Measurements from ENCODE around the gene STK26. TPM values are rescaled to one million over a fixed set of nuclear protein-coding genes. Genes with fewer than 3 reads are reported as not detected.
"Not testable (repeated sequence)": the region's sequence is repeated elsewhere in the genome, so short reads cannot be mapped to it uniquely, and the experiment has no call there.

The STK26 gene
- total RNA-seq, 1 experiment from 2014 or later, result 14.7 TPM

GRCh38 chrX:132085786-132086185, 62.7 kb downstream of the STK26 start:
- in situ Hi-C loops (cut with HindIII; ENCODE audit: low pct_unique_long_range_greater_than_20kb, low sequenced_read_pairs), result no loop called here
- no peak for DNase-seq (ENCODE audit: low read depth)

- DNase-seq (ENCODE audit: low read depth), result no peak
- in situ Hi-C loops (cut with HindIII; ENCODE audit: low pct_unique_long_range_greater_than_20kb, low sequenced_read_pairs), result no loop called here
Measured at GRCh38 chrX:132086672-132087071, 63.6 kb downstream of the STK26 start.

- no peak for DNase-seq (ENCODE audit: low read depth)
- in situ Hi-C loops (cut with HindIII; ENCODE audit: low pct_unique_long_range_greater_than_20kb, low sequenced_read_pairs), result no loop called here
Measured at GRCh38 chrX:132088864-132089263, 65.8 kb downstream of the STK26 start.

- in situ Hi-C loops (cut with HindIII; ENCODE audit: low pct_unique_long_range_greater_than_20kb, low sequenced_read_pairs), result no loop called here
- DNase-seq (ENCODE audit: low read depth), result no peak
Measured at GRCh38 chrX:132090403-132091159, 67.5 kb downstream of the STK26 start.

- in situ Hi-C loops (cut with HindIII; ENCODE audit: low pct_unique_long_range_greater_than_20kb, low sequenced_read_pairs), result no loop called here
- no peak for DNase-seq (ENCODE audit: low read depth)
Measured at GRCh38 chrX:132092439-132093065, 69.5 kb downstream of the STK26 start.

GRCh38 chrX:132093239-132093860, 70.2 kb downstream of the STK26 start:
- no peak for DNase-seq (ENCODE audit: low read depth)
- in situ Hi-C loops (cut with HindIII; ENCODE audit: low pct_unique_long_range_greater_than_20kb, low sequenced_read_pairs), result no loop called here

- DNase-seq (ENCODE audit: low read depth), result no peak
- in situ Hi-C loops (cut with HindIII; ENCODE audit: low pct_unique_long_range_greater_than_20kb, low sequenced_read_pairs), result no loop called here
Measured at GRCh38 chrX:132094164-132094563, 71.1 kb downstream of the STK26 start.

- in situ Hi-C loops (cut with HindIII; ENCODE audit: low pct_unique_long_range_greater_than_20kb, low sequenced_read_pairs); DNase-seq (ENCODE audit: low read depth): not testable (repeated sequence)
Measured at GRCh38 chrX:132098704-132099103, 75.6 kb downstream of the STK26 start.

GRCh38 chrX:132101206-132101605, 78.1 kb downstream of the STK26 start:
- no peak for DNase-seq (ENCODE audit: low read depth)
- in situ Hi-C loops (cut with HindIII; ENCODE audit: low pct_unique_long_range_greater_than_20kb, low sequenced_read_pairs), result no loop called here

GRCh38 chrX:132101799-132102198, 78.7 kb downstream of the STK26 start:
- in situ Hi-C loops (cut with HindIII; ENCODE audit: low pct_unique_long_range_greater_than_20kb, low sequenced_read_pairs), result no loop called here
- DNase-seq (ENCODE audit: low read depth), result no peak

- DNase-seq (ENCODE audit: low read depth), result no peak
- in situ Hi-C loops (cut with HindIII; ENCODE audit: low pct_unique_long_range_greater_than_20kb, low sequenced_read_pairs), result no loop called here
Measured at GRCh38 chrX:132107291-132107690, 84.2 kb downstream of the STK26 start.

GRCh38 chrX:132114607-132115006, 91.5 kb downstream of the STK26 start:
- in situ Hi-C loops (cut with HindIII; ENCODE audit: low pct_unique_long_range_greater_than_20kb, low sequenced_read_pairs), result no loop called here
- DNase-seq (ENCODE audit: low read depth), result no peak

GRCh38 chrX:132115792-132116191, 92.7 kb downstream of the STK26 start:
- DNase-seq (ENCODE audit: low read depth), result no peak
- in situ Hi-C loops (cut with HindIII; ENCODE audit: low pct_unique_long_range_greater_than_20kb, low sequenced_read_pairs), result no loop called here

GRCh38 chrX:132118358-132118757, 95.3 kb downstream of the STK26 start:
- in situ Hi-C loops (cut with HindIII; ENCODE audit: low pct_unique_long_range_greater_than_20kb, low sequenced_read_pairs), result no loop called here
- no peak for DNase-seq (ENCODE audit: low read depth)

GRCh38 chrX:132119283-132119682, 96.2 kb downstream of the STK26 start:
- no peak for DNase-seq (ENCODE audit: low read depth)
- in situ Hi-C loops (cut with HindIII; ENCODE audit: low pct_unique_long_range_greater_than_20kb, low sequenced_read_pairs), result no loop called here

GRCh38 chrX:132119821-132120515, 96.9 kb downstream of the STK26 start:
- in situ Hi-C loops (cut with HindIII; ENCODE audit: low pct_unique_long_range_greater_than_20kb, low sequenced_read_pairs), result no loop called here
- DNase-seq (ENCODE audit: low read depth), result no peak

- in situ Hi-C loops (cut with HindIII; ENCODE audit: low pct_unique_long_range_greater_than_20kb, low sequenced_read_pairs), result no loop called here
- no peak for DNase-seq (ENCODE audit: low read depth)
Measured at GRCh38 chrX:132120913-132121312, 97.8 kb downstream of the STK26 start.
